Measurements from ENCODE around the gene GOLGA1.
"Not testable (repeated sequence)": the region's sequence is repeated elsewhere in the genome, so short reads cannot be mapped to it uniquely, and the experiment has no call there.

Gene GOLGA1, protein sequence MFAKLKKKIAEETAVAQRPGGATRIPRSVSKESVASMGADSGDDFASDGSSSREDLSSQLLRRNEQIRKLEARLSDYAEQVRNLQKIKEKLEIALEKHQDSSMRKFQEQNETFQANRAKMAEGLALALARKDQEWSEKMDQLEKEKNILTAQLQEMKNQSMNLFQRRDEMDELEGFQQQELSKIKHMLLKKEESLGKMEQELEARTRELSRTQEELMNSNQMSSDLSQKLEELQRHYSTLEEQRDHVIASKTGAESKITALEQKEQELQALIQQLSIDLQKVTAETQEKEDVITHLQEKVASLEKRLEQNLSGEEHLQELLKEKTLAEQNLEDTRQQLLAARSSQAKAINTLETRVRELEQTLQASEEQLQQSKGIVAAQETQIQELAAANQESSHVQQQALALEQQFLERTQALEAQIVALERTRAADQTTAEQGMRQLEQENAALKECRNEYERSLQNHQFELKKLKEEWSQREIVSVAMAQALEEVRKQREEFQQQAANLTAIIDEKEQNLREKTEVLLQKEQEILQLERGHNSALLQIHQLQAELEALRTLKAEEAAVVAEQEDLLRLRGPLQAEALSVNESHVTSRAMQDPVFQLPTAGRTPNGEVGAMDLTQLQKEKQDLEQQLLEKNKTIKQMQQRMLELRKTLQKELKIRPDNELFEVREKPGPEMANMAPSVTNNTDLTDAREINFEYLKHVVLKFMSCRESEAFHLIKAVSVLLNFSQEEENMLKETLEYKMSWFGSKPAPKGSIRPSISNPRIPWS

GRCh38 chr9:124940894-124941678, at the start of gene GOLGA1:
GOLGA1 (minus strand) TSS chr9:124941083; CDS start chr9:124938711, 2,372 bp downstream.
- Mint-ChIP-seq H3K9me3 (no peaks in the 10 kb centered on the region), H3K27me3 (no peaks in the 10 kb centered on the region), H3K4me1 (peaks cover 29% of the 10 kb centered on the region), H3K4me3 (peak within 1 kb of the TSS; percentile 88), H3K36me3 (ENCODE audit: insufficient read depth) (peaks cover 22% of the 10 kb centered on the region), H3K27ac (ENCODE audit: low read depth) (peak within 1 kb of the TSS; percentile 96)
- peak; percentile 87 to 88 for DNase-seq (ENCODE audit: low spot score in 2 of 2)
- ATAC-seq (replicated peaks; ENCODE audit: extremely low read depth, poor library complexity, severe bottlenecking), result peak; percentile 90

GRCh38 chr9:124983698-124984097, 42.8 kb upstream of the GOLGA1 start:
- Mint-ChIP-seq H3K9me3 (no peaks in the 10 kb centered on the region), H3K36me3 (ENCODE audit: insufficient read depth) (peaks cover 9% of the 10 kb centered on the region), H3K4me1 (no peaks in the 10 kb centered on the region), H3K27me3 (no peaks in the 10 kb centered on the region), H3K4me3 (no peak overlapping the region), H3K27ac (ENCODE audit: low read depth) (no peak overlapping the region)
- DNase-seq (ENCODE audit: low spot score in 2 of 2) (no peak), ATAC-seq (replicated peaks; ENCODE audit: extremely low read depth, poor library complexity, severe bottlenecking) (no peak)

DNA sequence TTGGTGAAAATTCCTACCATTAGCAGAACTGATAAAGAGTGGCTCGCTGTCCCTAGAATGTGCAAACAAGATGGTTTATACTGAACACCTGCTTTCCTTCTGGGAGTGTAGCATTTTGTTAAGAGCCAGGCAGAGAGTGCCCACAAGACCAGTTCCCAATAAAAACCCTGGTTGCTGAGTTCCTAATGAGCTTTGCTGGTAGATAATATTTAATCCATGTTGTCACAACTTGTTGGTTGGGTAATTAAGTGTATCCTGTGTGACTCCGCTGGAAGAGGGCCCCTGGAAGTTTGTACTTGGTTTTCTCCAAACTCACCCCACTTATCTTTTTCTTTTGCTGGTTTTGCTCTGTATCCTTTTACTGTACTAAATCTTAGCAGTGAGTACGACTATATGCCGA, 39.5 kb upstream of the GOLGA1 start:
- no peak for DNase-seq (ENCODE audit: low spot score in 2 of 2)
- Mint-ChIP-seq H3K4me1 (no peaks in the 10 kb centered on the region), H3K36me3 (ENCODE audit: insufficient read depth) (peaks cover 9% of the 10 kb centered on the region), H3K4me3 (no peak overlapping the region), H3K9me3 (no peaks in the 10 kb centered on the region), H3K27ac (ENCODE audit: low read depth) (no peak overlapping the region), H3K27me3 (no peaks in the 10 kb centered on the region)
- ATAC-seq (replicated peaks; ENCODE audit: extremely low read depth, poor library complexity, severe bottlenecking), result no peak

- ATAC-seq (replicated peaks; ENCODE audit: extremely low read depth, poor library complexity, severe bottlenecking), result no peak
- H3K36me3 Mint-ChIP-seq (ENCODE audit: insufficient read depth), result peaks cover 11% of the 10 kb centered on the region
These were observed 34.2 kb upstream of the GOLGA1 start for GRCh38 chr9:124975131-124975530.

DNA sequence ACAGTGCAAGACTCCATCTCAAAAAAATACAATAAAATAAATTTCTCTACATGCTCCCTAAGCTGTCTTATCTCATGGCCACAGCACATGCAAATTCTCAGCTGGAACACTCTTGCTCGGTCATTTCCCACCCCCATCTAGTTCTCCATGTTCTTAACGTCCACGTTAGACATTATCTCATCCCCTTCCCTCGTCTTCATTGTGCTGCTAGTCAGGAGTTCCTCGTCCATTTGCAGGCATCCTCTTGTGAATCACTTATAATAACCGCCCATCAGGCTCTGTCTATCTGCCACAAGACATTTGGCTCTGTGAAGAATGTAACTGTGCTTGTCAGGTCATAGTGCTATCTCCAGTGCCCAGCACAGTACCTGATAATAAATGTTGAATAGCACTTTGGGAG, 32.9 kb upstream of the GOLGA1 start:
- H3K4me1 Mint-ChIP-seq, result no peaks in the 10 kb centered on the region
- no peaks in the 10 kb centered on the region for H3K9me3 Mint-ChIP-seq
- ATAC-seq (replicated peaks; ENCODE audit: extremely low read depth, poor library complexity, severe bottlenecking) (no peak), DNase-seq (ENCODE audit: low spot score in 2 of 2) (no peak)
- no peaks in the 10 kb centered on the region for H3K27me3 Mint-ChIP-seq
- no peak overlapping the region for H3K27ac Mint-ChIP-seq (ENCODE audit: low read depth)
- H3K36me3 Mint-ChIP-seq (ENCODE audit: insufficient read depth), result peaks cover 10% of the 10 kb centered on the region
- H3K4me3 Mint-ChIP-seq, result no peak overlapping the region

More at GRCh38 chr9:124975131-124975530, 34.2 kb upstream of the GOLGA1 start:
- Mint-ChIP-seq H3K4me3 (no peak overlapping the region), H3K27ac (ENCODE audit: low read depth) (no peak overlapping the region), H3K4me1 (no peaks in the 10 kb centered on the region), H3K9me3 (no peaks in the 10 kb centered on the region), H3K27me3 (no peaks in the 10 kb centered on the region)
- DNase-seq (ENCODE audit: low spot score in 2 of 2), result no peak

DNA sequence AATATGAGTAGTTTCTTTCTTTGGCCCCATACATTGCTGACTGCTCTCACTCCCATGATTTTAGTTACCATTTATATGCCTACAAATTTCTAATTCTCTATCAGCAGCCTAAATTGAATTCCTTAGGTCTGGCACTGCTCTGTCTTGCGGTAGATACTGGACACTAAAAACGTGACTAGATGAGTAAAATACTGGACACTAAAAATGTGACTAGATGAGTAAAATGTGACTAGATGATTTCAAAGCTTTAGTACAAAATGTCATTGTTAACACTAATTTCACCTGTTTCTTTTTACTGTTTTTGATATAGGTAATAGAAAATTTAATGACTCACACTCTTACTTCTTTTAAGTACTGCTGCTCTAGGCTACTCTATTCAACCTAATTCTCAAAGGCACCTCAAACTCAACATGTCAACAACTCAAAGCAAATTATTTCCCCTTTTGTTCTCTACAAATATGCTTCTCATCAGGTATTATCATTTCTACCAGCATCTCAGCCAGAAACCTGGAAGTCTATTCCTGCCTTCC, 31.4 kb upstream of the GOLGA1 start:
- Mint-ChIP-seq H3K4me1 (no peaks in the 10 kb centered on the region), H3K36me3 (ENCODE audit: insufficient read depth) (peaks cover 12% of the 10 kb centered on the region), H3K27ac (ENCODE audit: low read depth) (no peak overlapping the region), H3K27me3 (no peaks in the 10 kb centered on the region), H3K9me3 (no peaks in the 10 kb centered on the region), H3K4me3 (no peak overlapping the region)
- ATAC-seq (replicated peaks; ENCODE audit: extremely low read depth, poor library complexity, severe bottlenecking) (no peak), DNase-seq (ENCODE audit: low spot score in 2 of 2) (no peak)

- H3K4me1 Mint-ChIP-seq, result peaks cover 14% of the 10 kb centered on the region
- H3K27ac Mint-ChIP-seq (ENCODE audit: low read depth), result no peak overlapping the region
- no peaks in the 10 kb centered on the region for H3K27me3 Mint-ChIP-seq
- H3K36me3 Mint-ChIP-seq (ENCODE audit: insufficient read depth), result peaks cover 14% of the 10 kb centered on the region
- DNase-seq (ENCODE audit: low spot score in 2 of 2), result no peak
- H3K4me3 Mint-ChIP-seq, result no peak overlapping the region
- no peak for ATAC-seq (replicated peaks; ENCODE audit: extremely low read depth, poor library complexity, severe bottlenecking)
- no peaks in the 10 kb centered on the region for H3K9me3 Mint-ChIP-seq
These were observed 28.5 kb upstream of the GOLGA1 start for GRCh38 chr9:124969401-124969800.

GRCh38 chr9:124968238-124968637, 27.4 kb upstream of the GOLGA1 start:
- Mint-ChIP-seq H3K27ac (ENCODE audit: low read depth) (no peak overlapping the region), H3K36me3 (ENCODE audit: insufficient read depth) (peaks cover 10% of the 10 kb centered on the region)

DNA sequence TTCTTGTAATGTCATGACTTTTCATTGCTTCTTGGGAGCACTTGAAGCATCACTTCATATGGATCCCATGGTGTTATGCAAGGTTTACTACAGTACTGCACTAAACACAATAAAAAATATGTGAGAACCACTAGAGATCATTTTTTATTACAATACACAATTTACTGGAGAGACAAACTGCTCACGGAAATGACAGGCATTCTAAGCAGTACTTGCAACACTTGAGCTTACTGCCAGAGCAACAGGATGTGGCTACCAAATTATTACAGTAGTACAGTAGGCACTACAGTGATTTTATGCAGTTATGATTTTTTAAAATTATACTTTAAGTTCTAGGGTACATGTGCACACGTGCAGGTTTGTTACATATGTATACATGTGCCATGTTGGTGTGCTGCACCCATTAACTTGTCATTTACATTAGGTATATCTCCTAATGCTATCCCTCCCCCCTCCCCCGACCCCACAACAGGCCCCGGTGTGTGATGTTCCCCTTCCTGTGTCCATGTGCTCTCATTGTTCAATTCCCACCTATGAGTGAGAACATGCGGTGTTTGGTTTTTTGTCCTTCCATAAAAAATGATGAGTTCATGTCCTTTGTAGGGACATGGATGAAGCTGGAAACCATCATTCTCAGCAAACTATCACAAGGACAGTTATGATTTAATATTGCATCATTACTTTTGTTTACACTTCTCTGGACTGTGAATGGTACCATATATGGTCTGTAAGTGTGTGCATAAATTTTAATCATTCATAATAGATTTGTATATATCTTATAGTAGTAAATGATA, 25.1 kb upstream of the GOLGA1 start:
- peak; percentile 100 for ATAC-seq (replicated peaks; ENCODE audit: extremely low read depth, poor library complexity, severe bottlenecking)
- H3K4me3 Mint-ChIP-seq, result peak overlapping the region; percentile 36
- peak overlapping the region; percentile 88 for H3K27ac Mint-ChIP-seq (ENCODE audit: low read depth)
- DNase-seq (ENCODE audit: low spot score in 2 of 2); H3K9me3 Mint-ChIP-seq; H3K36me3 Mint-ChIP-seq (ENCODE audit: insufficient read depth); H3K27me3 Mint-ChIP-seq: not testable (repeated sequence)
- peaks cover 24% of the 10 kb centered on the region for H3K4me1 Mint-ChIP-seq

More at GRCh38 chr9:124968238-124968637, 27.4 kb upstream of the GOLGA1 start:
- DNase-seq (ENCODE audit: low spot score in 2 of 2), result no peak
- no peak for ATAC-seq (replicated peaks; ENCODE audit: extremely low read depth, poor library complexity, severe bottlenecking)
- Mint-ChIP-seq H3K9me3 (no peaks in the 10 kb centered on the region), H3K27me3 (no peaks in the 10 kb centered on the region), H3K4me1 (peaks cover 24% of the 10 kb centered on the region), H3K4me3 (no peak overlapping the region)

- Mint-ChIP-seq H3K27me3 (no peaks in the 10 kb centered on the region), H3K27ac (ENCODE audit: low read depth) (peak overlapping the region; percentile 88), H3K4me3 (peak overlapping the region; percentile 5), H3K9me3 (no peaks in the 10 kb centered on the region), H3K4me1 (peaks cover 24% of the 10 kb centered on the region), H3K36me3 (ENCODE audit: insufficient read depth) (peaks cover 4% of the 10 kb centered on the region)
- no peak for DNase-seq (ENCODE audit: low spot score in 2 of 2)
- no peak for ATAC-seq (replicated peaks; ENCODE audit: extremely low read depth, poor library complexity, severe bottlenecking)
These were observed 23.7 kb upstream of the GOLGA1 start for GRCh38 chr9:124964604-124965003.

DNA sequence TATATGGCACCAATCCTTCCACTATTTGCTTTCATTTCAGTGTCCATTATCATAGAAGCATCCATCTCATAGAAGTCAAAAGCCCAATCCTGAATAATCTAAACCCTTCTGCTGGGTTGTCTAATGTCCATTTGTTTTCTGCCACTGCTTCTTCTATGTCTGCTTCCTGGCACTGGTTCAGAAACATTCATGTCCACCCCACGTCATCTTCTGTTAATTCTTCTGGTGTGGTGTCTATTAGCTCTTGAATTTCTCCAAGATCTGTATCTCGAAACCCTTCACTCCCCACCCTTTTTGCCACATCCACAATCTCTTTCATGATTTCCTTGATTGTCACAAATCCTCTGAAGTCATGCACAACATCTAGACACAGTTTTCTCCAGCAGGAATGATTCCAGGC, 23.2 kb upstream of the GOLGA1 start:
- Mint-ChIP-seq H3K27me3 (no peaks in the 10 kb centered on the region), H3K4me1 (peaks cover 24% of the 10 kb centered on the region), H3K4me3 (peak overlapping the region; percentile 5), H3K9me3 (no peaks in the 10 kb centered on the region), H3K27ac (ENCODE audit: low read depth) (peak overlapping the region; percentile 88), H3K36me3 (ENCODE audit: insufficient read depth) (peaks cover 4% of the 10 kb centered on the region)
- no peak for DNase-seq (ENCODE audit: low spot score in 2 of 2)
- no peak for ATAC-seq (replicated peaks; ENCODE audit: extremely low read depth, poor library complexity, severe bottlenecking)

DNA sequence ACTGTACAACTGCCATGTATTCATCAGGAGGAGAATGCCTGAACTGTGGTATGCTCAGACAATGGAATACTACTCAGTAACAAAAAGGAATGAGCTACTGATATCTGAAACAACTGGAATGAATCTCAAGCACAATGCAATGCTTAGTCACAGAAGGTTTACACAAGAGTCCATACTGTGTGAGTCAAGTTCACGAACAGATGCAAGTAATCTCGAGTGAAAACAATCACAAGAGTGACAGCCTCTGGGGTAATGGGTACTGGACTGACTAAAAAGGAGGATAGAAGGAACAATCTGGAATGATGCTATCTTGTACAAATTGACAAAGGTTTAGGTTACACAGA, 19.5 kb upstream of the GOLGA1 start:
- Mint-ChIP-seq H3K27me3 (no peaks in the 10 kb centered on the region), H3K27ac (ENCODE audit: low read depth) (no peak overlapping the region), H3K4me3 (no peak overlapping the region), H3K4me1 (peaks cover 20% of the 10 kb centered on the region), H3K36me3 (ENCODE audit: insufficient read depth) (no peaks in the 10 kb centered on the region), H3K9me3 (no peaks in the 10 kb centered on the region)
- ATAC-seq (replicated peaks; ENCODE audit: extremely low read depth, poor library complexity, severe bottlenecking) (no peak), DNase-seq (ENCODE audit: low spot score in 2 of 2) (no peak)
